Stimulated activated CD8-positive, alpha-beta memory T cell treated with anti-CD3 and anti-CD28 coated beads, Interleukin-12 subunit alpha, Interleukin-12 subunit beta, amount 100 ng/mL, for 24 hours (primary cell): Measurements from ENCODE around the gene ACTG2.
"Not testable (repeated sequence)": the region's sequence is repeated elsewhere in the genome, so short reads cannot be mapped to it uniquely, and the experiment has no call there.

Experiments used
- DNase-seq: peaks from one replicate; pipeline ENCODE4 v3.0.0-alpha.2; 2020; ENCODE audit errors: extremely low read depth

ACTG2 gene

GRCh38 chr2:73937103-73937885 lies 44.5 kb downstream of the ACTG2 start:
- DNase-seq: no peak

GRCh38 chr2:73937899-73938298 lies 45.1 kb downstream of the ACTG2 start:
- no peak for DNase-seq

DNA sequence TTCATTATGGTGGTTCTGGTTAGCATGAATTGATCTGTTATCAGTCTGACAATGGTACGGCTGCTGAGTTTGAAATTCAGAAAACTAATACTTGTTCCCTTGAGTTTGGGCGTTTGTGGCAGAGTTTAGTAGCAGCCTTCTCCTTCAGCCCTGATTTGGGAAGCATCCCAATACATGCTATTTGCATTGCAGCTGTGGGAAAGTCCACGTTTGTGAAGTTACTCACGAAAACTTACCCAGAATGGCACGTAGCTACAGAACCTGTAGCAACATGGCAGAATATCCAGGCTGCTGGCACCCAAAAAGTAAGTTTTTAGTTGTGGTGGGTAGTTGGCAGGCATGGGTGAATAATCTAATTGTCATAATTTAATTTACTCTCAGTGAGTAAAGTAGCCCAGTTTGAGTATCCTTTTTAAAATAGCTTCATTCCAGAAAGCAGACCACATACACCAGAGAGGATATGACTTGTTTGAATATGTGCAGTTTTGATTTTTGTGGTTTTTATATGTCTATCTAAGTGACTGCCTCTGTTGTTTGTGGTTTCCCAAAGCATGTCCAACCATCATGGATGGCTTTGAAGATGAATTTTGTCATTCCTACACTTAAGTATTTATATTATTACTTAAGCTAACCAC lies 46.0 kb downstream of the ACTG2 start:
- DNase-seq: no peak

DNA sequence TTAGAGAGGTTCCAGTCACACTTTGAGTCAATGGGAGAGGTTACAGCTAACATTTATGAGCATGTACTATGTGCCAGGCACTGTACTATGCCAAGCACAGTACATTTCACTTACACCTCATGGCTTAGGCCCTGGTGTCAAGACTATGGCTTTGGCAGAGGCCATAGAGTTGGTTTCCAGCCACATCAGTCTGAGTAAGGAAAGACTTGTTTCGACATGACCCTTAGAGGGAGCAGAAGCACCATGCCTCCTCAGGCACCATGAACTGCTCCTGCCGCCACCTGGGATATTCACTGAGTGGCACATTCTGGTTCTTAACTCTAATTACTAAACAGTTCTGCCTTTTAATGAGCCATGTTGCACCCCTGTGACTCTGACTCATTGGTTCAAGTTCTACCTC lies 46.6 kb downstream of the ACTG2 start:
- no peak for DNase-seq

- not testable (repeated sequence) for DNase-seq
These were observed 47.3 kb downstream of the ACTG2 start for GRCh38 chr2:73940066-73940465.

- DNase-seq: no peak
These were observed 49.9 kb downstream of the ACTG2 start for GRCh38 chr2:73942664-73943063.

DNA sequence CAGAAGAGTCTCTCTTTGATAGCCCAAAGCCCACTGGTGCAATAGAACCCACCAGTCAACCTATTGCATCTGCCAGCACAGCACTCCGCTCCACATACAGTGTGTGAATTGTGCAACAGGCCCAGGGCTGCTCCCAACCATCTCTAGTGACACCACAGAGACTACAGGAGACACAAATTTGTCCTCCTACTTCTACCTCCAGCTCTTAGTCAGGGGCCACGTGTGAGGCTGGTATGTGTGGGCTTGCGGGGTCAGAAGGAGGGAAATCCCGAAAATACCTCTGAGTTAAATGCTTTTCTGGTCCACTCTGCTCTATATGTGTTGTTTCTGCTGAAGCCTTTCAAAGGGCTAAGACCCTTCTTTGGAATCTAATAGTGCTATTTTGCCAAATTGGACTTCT lies 51.9 kb downstream of the ACTG2 start:
- no peak for DNase-seq

DNA sequence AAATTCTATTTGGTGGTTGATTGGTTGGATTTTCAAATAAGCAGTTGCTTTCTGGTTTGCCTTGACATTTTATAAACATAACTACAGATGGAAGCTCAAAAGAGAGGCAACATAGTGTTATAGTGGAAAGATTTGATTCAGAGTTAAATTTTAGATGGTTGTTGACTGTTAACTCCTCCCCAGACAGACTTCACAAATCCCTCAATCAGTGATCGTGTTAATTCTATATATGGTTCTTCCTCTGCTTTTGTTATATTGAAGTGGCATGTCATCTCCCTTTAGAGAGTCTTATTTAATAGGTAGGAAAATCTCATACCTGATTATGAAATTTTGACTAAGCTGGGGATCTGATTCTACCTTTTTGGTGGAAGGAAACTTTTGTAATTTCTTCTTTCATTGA lies 53.4 kb downstream of the ACTG2 start:
- DNase-seq: no peak

DNA sequence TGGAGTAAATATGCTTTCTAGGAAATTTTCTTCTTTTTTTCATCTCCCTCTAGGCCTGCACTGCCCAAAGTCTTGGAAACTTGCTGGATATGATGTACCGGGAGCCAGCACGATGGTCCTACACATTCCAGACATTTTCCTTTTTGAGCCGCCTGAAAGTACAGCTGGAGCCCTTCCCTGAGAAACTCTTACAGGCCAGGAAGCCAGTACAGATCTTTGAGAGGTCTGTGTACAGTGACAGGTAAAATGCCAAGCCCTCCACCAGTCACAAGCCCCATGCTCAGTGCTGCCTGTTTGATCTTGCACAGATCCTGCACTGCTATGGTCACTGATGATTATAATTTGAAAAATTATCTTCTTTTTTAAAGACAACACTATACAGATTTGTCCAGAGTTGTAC lies 53.9 kb downstream of the ACTG2 start:
- no peak for DNase-seq

GRCh38 chr2:73947412-73948018 lies 54.7 kb downstream of the ACTG2 start:
- DNase-seq: no peak

- no peak for DNase-seq
These were observed 57.0 kb downstream of the ACTG2 start for GRCh38 chr2:73949802-73950201.

GRCh38 chr2:73952499-73953446 lies 60.0 kb downstream of the ACTG2 start:
- DNase-seq: no peak

DNA sequence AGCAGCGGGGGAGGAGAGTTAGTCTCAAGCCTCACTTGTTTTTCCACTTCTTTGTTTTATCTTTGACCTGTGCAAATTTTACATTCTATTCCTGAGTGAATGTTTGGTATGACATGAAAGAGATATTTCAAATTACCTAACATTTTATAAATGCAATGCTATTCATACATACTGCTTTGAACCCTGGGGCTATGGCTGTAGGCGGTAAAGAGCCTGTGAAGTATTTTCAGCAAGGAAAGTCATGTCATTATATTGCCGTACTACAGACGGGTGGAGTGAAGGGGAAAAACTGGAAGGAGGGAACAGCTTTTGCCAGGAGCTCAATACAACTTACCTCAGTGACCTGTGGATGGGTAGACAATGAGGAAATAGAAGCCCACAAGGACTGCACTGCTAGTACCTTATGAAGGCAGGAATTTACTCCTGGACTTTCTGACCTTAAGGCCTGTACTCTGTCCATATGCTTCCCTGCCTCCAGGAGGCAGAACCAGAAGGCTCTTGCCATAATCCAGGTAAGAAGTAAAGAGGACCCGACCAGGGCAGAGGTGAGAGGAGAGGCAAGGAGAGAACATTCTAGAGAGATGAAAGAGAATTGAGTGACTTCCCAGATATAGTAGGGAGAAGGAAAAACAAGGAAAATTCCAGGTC lies 63.5 kb downstream of the ACTG2 start:
- no peak for DNase-seq

DNA sequence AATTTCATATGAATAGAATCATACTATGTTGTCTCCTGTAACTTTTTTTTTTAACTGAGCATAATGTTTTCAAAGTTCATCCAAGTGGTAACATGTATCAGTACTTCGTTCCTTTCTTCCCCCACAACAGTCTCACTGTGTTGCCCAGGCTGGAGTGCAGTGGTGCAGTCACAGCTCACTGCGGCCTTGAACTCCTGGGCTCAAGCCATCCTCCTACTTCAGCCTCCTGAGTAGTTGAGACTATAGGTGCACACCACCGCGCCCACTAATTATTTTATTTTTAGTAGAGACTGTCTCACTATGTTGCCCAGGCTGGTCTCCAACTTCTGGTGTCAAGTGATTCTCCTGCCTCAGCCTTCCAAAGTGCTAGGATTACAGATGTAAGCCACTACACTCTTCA lies 68.5 kb downstream of the ACTG2 start:
- no peak for DNase-seq

- DNase-seq: no peak
These were observed 69.2 kb downstream of the ACTG2 start for GRCh38 chr2:73961823-73962615.

- DNase-seq: no peak
These were observed 70.0 kb downstream of the ACTG2 start for GRCh38 chr2:73962798-73963197.

DNA sequence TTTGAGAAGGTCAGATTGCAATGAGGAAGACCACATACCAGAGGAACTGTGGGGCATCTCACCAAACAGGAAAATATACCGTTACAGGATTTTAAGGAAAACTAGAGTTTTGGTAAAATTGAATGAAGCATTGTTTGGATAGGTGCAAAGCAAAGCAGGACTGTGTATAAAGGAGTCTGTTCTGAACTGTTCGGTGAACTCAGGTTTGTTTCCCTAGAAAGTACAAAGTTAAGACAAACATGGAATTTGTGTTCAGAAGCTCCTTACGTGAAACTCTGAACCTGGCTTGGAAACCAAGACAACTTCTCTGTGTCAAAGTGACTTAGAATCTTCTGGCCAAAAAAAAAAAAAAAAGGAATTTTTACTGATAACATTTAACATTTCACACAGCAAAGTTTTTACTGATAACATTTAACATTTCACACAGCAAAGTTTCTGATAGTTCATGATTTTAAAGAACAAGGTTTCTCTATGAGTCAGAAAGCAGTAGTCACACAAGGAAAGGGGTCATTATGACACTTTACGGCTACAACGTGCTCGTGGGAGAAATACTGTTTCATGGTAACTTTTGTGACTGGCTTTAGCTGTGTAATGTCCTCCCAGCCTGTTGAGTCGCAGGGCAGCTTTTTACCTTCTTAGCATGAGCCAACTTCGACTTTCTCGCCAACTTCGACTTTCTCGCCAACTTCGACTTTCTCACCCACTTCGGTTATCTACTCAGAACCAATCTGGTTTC lies 70.7 kb downstream of the ACTG2 start:
- no peak for DNase-seq

- DNase-seq: no peak
These were observed 71.4 kb downstream of the ACTG2 start for GRCh38 chr2:73964223-73964622.

GRCh38 chr2:73965053-73965452 lies 72.2 kb downstream of the ACTG2 start:
- no peak for DNase-seq

DNA sequence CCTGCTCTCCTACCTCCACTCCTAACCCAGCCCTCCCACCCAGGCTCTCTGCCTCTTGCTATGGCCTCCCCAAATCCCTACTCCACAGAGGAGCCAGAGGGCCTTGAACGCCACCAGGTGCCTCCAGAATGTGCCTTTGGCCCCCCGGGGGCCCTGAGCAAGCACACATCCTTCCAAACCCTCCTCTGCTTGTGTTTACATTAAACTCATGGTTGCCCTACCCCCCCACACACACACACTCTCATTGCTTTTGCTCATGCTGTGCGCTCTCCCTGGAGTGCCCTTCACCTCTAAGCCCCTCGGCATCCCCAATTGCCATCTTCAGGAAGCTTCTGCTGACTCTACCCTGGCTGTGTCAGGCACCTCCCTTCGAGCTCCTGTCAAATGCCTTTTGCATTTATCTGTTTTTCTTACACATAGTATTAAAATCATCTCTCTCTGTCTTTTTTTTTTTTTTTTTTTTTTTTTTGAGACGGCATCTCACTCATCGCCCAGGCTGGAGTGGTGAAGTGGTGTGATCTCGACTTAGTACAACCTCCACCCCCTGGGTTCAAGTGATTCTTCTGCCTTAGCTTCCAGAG lies 75.6 kb downstream of the ACTG2 start:
- DNase-seq: no peak
